NCI-H1105 treated with DMSO at 0.1 percent for 48 hours (cell line): ENCODE data around the gene IGFBP7.
"Not testable (repeated sequence)": the region's sequence is repeated elsewhere in the genome, so short reads cannot be mapped to it uniquely, and the experiment has no call there.

Source experiments
- DNase-seq: peaks from one replicate; lab custom pipeline; 2025; lab: John Stamatoyannopoulos, UW

Gene IGFBP7

DNA sequence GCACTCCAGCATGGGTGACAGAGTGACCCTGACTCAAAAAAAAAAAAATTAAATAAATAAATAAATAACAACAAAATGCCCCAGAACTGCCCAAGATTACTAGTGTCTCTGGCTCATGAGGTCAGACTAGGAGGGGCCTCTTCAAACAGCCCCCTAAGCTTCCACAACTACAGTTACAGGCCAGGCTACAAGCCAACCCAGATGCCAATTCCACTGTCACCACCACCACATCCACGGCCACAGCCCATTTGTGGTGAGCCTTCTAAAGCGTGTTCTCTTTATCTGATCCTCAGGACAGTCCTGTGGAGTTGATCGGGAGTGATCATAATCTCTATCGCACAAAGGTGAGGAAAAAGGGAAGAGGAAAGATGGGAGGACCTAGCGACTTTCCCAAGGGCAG is 36.6 kb downstream of the IGFBP7 start:
- no peak for DNase-seq

- DNase-seq: no peak
Measured at GRCh38 chr4:57071326-57071725, 38.9 kb downstream of the IGFBP7 start.

GRCh38 chr4:57070461-57070860 is 39.7 kb downstream of the IGFBP7 start:
- DNase-seq: no peak

DNA sequence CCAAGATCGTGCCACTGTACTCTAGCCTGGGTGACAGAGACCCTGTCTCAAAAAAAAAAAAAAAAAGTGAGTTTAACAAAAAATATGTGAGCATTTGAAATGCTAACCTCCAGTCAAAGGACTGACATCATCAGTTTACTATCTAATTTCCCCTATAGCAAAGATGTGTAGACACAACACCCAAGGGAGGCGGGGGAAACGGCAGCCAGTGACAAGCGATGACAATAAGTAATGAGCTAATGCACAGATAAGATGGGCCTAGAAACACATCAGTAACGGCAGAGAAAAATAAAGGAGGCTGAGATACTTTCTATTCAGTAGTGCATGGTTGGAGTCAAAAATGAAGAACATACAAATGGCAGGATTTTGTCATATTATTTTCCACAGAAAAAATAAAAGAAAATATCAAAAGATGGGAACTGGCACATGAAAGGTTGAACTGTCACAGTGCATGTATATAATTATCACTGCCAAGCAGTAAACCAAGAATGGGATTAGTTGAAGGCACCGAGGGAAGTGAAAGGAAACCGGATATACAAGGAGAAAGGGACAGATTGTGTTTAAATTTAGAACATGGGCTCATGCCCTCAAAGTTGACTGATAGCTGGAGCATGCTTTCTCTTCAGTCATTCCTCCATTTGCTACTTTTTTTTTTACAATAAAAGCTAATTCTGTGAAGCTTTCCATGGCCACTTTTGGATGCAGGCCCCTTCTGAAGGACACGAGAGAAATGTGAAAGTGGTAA is 41.8 kb downstream of the IGFBP7 start:
- no peak for DNase-seq

DNA sequence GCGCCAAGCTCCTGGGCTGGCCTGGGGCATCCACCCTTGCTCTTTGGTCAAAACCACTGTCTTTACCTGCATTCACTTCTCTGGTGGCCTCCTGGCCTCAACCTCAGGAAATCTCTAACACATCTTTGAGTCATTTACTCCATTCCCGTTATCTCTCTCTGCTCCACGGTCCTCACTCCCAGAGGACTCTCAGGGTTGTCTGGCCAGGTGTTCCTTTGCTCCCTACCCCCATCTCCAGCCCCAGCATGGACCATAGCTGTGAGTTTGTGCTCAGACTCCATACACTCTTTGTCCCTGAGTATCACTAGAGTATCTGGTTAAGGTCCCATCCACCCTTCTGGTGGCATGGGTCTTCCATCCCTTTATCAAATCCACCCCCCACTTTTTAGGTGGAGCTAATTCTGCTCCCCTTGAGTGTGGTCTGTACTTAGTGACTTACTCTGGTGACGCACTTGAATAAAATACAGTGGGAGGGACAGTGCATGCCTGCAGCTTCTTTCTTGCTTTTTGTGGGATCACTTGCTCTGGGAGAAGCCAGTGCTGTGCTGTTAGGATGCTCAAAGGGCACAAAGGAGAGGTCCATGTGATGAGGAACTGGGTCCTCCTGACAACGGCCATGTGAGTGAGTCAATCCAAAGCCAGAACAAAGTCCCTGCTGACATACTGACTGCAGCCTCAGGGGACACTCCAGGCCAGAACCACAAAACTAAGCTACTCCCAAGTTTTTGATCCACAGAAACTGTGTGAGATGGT is 44.3 kb downstream of the IGFBP7 start:
- DNase-seq: no peak

DNA sequence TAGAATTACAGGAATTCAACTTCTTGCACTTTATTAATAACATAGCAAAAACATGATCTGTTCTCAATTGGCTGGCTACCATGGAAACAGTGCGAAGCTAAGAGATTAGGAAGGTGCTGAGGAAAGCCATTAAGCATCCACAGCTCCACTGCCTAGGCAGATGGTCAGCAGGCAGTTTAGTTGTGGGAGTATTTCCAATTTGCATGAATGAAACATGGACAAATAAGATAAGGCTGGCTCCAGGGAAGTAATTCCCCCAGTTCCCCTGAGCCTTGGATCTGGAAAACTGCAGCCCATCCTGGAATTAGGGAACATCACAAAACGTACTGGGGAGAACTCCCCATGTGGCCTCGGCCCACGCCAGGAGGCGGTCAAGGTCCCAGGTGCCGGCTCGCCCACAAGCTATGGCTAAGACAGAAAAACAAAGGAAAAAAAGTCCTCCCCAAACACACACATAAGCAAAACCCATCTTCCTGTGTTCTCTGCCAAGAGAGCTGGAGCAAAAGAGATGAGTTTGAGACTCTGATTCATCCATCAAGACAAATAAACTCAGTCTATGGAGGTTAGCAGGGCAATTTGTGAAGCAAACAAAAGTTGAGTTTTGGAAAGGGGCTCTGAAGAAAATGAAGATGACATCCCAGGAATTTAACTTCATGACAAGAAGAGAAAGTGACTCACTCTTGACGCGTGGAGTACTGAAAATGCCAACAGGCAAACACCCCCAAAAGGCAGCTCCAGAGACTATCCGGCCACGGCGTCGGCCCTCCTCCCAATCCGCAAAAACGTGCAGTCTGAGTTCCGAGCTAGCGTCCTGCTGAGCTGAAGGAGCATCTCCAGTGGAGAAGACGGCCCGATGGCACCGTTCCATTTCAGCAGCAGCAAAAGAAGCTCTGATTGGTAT is 45.1 kb downstream of the IGFBP7 start:
- no peak for DNase-seq

DNA sequence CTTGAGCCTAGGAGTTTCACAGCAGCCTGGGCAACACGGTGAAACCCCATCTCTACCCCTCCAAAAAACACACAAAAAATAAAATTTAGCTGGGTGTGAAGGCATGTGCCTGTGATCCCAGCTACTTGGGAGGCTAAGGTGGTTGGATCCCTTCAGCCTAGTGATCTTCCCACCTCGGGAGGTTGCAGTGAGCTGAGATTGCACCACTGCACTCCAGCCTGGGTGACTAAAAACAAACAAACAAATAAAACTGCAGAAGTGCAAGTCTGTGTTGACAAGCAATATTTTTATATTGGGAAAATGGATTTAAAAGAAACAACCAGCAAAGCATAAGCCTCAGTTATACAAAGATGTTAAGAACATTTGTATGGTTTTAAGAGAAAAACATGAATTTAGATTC is 46.1 kb downstream of the IGFBP7 start:
- DNase-seq: no peak

DNA sequence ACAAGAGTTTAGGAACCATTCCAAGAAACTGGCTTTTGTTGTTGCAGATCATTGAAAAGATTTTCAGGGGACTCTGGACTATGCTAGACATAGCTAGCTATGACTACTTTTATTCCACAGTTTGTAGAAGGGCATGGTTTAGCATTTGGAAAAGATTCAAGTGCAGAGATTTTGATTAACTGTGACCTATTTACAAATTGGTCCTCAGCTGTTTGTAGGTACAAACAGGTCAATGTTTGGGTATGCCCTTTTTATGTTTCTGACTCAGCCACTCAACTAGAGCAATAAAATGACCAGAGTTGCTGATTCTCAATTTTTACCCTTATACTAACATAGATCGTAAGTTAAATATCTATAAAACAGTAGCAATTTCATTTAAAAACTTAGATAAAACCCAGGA is 46.7 kb downstream of the IGFBP7 start:
- DNase-seq: no peak

DNA sequence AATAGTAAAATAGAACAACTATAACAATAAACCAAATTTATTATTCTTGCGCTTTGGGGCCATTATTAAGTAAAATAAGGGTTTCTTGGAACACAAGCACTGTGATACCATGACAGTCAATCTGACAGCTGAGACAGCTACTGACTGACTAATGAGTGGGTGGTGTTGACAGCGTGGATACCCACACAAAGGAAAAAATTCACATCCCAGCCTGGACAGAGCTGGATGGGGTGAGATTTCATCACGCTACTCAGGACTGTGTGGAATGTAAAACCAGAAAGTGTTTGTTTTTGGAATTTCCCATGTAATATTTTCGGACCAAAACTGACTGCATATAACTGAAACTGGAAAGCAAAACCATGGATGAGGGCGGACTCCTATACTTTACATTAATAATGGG is 48.8 kb downstream of the IGFBP7 start:
- no peak for DNase-seq

- not testable (repeated sequence) for DNase-seq
Measured at GRCh38 chr4:57060717-57061067, 49.5 kb downstream of the IGFBP7 start.

DNA sequence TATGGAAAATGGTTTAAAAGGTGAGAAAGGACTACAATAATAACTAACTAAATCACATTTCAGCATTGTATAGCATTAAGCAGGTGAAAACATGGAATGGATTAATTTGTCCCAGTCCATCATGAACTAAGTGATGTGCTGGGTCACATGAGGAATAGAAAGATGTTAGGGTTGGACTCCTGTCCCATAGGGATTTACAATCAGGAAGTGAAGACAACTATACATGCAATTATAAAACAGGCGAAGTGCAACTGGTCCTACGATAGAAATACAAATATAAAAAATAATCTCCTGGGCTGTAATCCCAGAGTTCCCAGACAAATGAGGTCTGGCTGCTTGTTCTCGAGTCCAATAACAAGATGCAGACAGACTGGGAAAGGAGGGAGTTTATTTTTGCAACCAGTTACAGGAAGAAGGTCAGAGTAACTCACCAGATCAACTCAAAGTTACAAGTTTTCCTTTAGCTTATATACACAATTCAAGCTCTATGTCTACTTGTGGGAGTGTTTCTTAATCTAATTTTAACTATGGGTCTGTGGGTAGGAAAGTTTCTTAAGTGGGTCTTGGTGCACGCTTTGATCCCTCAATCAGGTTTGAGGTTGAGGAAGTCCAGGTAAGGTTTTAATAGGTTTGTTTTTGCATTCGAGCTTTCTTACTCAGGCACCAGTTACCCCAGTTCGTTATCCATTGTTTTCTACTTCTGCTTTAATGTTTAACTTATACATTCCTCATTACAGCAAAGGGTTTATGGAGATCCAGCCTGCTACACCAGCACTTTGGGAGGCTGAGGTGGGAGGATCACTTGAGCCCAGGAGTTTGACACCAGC is 50.1 kb downstream of the IGFBP7 start:
- DNase-seq: no peak

DNA sequence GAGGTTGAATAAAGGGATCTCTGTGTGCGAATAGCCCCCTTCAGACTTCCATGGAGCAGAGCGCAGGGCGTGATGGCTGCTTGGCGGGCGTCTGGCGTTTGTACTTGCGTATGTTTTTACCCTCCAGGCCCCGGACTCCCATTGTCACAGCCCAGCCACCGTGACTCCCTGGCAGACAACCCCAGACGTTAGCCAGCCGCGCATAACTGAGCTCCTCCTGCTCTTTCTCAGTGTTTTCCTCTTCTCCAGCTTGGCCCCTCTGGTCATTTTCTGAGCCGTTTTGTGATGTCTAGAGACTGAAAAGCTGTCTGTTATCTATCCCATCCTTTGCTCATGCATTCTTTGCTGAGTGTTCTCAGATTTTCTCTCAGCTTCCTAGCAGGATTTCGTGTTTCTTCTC is 54.3 kb downstream of the IGFBP7 start:
- no peak for DNase-seq

- no peak for DNase-seq
Measured at GRCh38 chr4:57053508-57053907, 56.7 kb downstream of the IGFBP7 start.

DNA sequence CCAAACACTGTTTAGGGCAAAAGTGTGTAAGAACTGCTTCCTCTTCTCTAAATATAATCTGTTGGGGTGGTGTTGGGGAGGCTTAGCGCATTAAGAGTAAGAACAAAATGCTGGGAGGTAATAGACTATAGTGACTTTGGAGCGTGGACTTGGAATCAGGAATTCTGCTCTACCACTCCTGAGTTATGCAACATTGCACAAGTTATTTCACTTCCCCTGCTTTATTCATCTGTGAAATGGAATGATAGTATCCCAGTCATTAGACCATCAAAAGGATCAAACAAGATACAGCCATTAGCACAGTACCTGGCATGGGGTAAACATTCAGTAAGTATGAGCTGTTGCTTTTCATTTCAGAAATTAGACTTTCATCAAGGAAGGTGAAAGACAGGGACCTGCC is 58.7 kb downstream of the IGFBP7 start:
- DNase-seq: no peak

DNA sequence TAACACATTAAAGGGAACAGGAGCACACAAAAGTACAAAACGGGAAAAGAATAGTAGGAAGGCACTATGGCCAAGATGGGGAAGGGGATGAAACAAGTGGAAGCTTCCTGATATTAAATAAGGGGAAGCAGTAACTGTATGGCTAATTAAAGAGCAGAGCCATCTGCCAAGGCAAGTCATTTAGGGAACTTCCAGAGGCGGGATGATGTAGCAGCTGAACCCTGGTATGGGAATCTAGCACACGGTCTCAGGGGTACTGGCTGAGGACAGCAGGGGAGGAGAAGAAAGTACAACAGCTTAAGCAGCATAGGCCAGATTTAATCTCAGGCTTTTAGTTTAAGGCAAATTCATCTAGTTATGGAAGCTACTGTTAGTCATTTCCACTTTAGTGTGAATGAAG is 59.1 kb downstream of the IGFBP7 start:
- no peak for DNase-seq

- no peak for DNase-seq
Measured at GRCh38 chr4:57048590-57049304, 61.4 kb downstream of the IGFBP7 start.

GRCh38 chr4:57047046-57047445 is 63.1 kb downstream of the IGFBP7 start:
- not testable (repeated sequence) for DNase-seq

GRCh38 chr4:57044996-57045395 is 65.2 kb downstream of the IGFBP7 start:
- DNase-seq: no peak

- no peak for DNase-seq
Measured at GRCh38 chr4:57044279-57044678, 65.9 kb downstream of the IGFBP7 start.

DNA sequence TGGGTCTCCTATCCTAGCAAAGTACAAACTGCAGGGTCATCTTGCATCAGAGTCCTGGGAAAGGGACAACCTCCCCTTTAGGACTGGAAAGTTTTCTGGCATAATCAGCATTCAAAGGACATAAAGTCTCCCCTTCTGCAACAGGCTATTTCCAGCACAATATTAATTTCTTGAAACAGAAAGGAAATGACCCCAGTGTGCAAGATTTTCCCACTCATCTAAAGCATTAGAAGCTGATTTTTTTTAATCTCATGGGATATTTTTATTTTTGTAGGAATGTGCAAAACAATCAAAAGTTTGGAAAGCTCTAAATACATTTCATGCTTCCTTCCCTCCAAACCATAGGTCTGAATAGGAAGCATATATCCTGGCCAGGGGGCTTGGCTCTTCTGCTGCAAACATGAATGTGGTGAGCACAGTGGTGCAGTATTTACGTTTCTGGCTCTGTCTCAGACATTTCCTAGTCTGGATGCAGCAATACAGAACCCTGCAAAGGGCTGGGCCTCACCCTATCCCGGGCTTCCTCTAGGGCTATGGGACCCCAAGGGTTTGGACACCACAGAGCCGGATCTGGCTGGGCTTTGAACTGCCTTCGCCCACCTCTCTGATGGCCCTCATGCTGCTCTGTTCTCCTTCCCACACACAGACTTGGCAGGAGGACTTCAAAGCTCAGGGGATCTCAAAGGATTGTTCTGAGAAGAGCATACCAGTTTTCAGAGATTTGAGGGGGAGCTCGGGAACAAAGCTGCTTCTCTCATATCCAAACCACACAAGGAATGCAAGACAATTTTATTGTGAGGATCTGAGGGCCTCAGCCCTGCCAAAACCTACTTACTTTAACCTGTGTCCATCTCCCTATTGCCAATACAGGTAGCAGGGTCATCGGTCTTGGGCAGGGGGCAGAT is 66.6 kb downstream of the IGFBP7 start:
- no peak for DNase-seq
